Nephron progenitor cell (in vitro differentiated cells): Measurements from ENCODE around the gene STEAP3.

Experiments used
- DNase-seq: peaks from one replicate; pipeline ENCODE4 v3.0.0; 2021
- H3K27ac Mint-ChIP-seq: 2 replicates; pipeline ENCODE4 v1.8.0; 2021; ENCODE audit warnings: mild to moderate bottlenecking, moderate library complexity, mixed read lengths
- H3K27me3 Mint-ChIP-seq: 2 replicates; pipeline ENCODE4 v1.8.0; 2021; ENCODE audit warnings: mild to moderate bottlenecking, low read depth, mixed read lengths; ENCODE audit not compliant: poor library complexity
- H3K36me3 Mint-ChIP-seq: 2 replicates; pipeline ENCODE4 v1.8.0; 2021; ENCODE audit warnings: low read depth, mixed read lengths
- H3K4me1 Mint-ChIP-seq: 2 replicates; pipeline ENCODE4 v1.8.0; 2021; ENCODE audit warnings: mixed read lengths
- H3K4me3 Mint-ChIP-seq: 2 replicates; pipeline ENCODE4 v1.8.0; 2021; ENCODE audit warnings: mild to moderate bottlenecking, moderate library complexity, mixed read lengths
- H3K9me3 Mint-ChIP-seq: 2 replicates; pipeline ENCODE4 v1.8.0; 2021; ENCODE audit warnings: mild to moderate bottlenecking, moderate library complexity, mixed read lengths
- CTCF ChIP-seq: fragments of 200-600 bp; sonication (generic); IDR thresholded peaks from 2 replicates; pipeline ENCODE4 v1.5.0; 2021; ENCODE audit warnings: antibody characterized with exemption

STEAP3 gene

GRCh38 chr2:119229716-119230115 is 6.1 kb downstream of the STEAP3 start:
- Mint-ChIP-seq H3K4me1 (peaks cover 25% of the 10 kb centered on the region), H3K4me3 (no peak overlapping the region), H3K9me3 (no peaks in the 10 kb centered on the region), H3K27ac (no peak overlapping the region), H3K27me3 (peaks cover 39% of the 10 kb centered on the region), H3K36me3 (no peaks in the 10 kb centered on the region)
- no peak for TF ChIP-seq CTCF
- DNase-seq = no peak

- peaks cover 25% of the 10 kb centered on the region for H3K4me1 Mint-ChIP-seq
- DNase-seq = peak; percentile 28
- H3K4me3 Mint-ChIP-seq = no peak overlapping the region
- H3K27ac Mint-ChIP-seq = no peak overlapping the region
- peaks cover 31% of the 10 kb centered on the region for H3K27me3 Mint-ChIP-seq
- H3K9me3 Mint-ChIP-seq = no peaks in the 10 kb centered on the region
- TF ChIP-seq CTCF = no peak
- no peaks in the 10 kb centered on the region for H3K36me3 Mint-ChIP-seq
Measured at GRCh38 chr2:119230219-119231185, 6.9 kb downstream of the STEAP3 start.

- Mint-ChIP-seq H3K36me3 (no peaks in the 10 kb centered on the region), H3K4me3 (no peak overlapping the region), H3K27ac (no peak overlapping the region), H3K9me3 (no peaks in the 10 kb centered on the region), H3K27me3 (peaks cover 19% of the 10 kb centered on the region), H3K4me1 (peaks cover 36% of the 10 kb centered on the region)
- TF ChIP-seq CTCF = no peak
- DNase-seq = no peak
Measured at GRCh38 chr2:119231975-119232665, 8.5 kb downstream of the STEAP3 start.

GRCh38 chr2:119232666-119232993 is 9.0 kb downstream of the STEAP3 start:
- no peak for DNase-seq
- H3K27me3 Mint-ChIP-seq = peaks cover 18% of the 10 kb centered on the region
- no peaks in the 10 kb centered on the region for H3K36me3 Mint-ChIP-seq
- H3K4me1 Mint-ChIP-seq = peaks cover 40% of the 10 kb centered on the region
- TF ChIP-seq CTCF = no peak
- H3K4me3 Mint-ChIP-seq = no peak overlapping the region
- H3K27ac Mint-ChIP-seq = no peak overlapping the region
- H3K9me3 Mint-ChIP-seq = no peaks in the 10 kb centered on the region

- H3K9me3 Mint-ChIP-seq = no peaks in the 10 kb centered on the region
Measured at GRCh38 chr2:119233326-119234020, 9.8 kb downstream of the STEAP3 start.

More at GRCh38 chr2:119233326-119234020, 9.8 kb downstream of the STEAP3 start:
- no peak for TF ChIP-seq CTCF
- Mint-ChIP-seq H3K27me3 (peaks cover 18% of the 10 kb centered on the region), H3K4me3 (no peak overlapping the region), H3K4me1 (peaks cover 49% of the 10 kb centered on the region), H3K27ac (no peak overlapping the region), H3K36me3 (no peaks in the 10 kb centered on the region)
- no peak for DNase-seq
